GM19351 (cell line): ENCODE results near the gene MALSU1.

Experiments used
- ATAC-seq: cut with Tn5 transposase; IDR thresholded peaks from one replicate; pipeline ENCODE4 v1.9.1; 2021; ENCODE audit warnings: mild to moderate bottlenecking, moderate library complexity; ENCODE audit not compliant: unreplicated experiment

The MALSU1 gene

GRCh38 chr7:23358152-23358674 is 59.1 kb downstream of the MALSU1 start:
- ATAC-seq: no peak
